GM18511 (cell line): ENCODE measurements around the gene RPS6KA3.
"Not testable (repeated sequence)": the region's sequence is repeated elsewhere in the genome, so short reads cannot be mapped to it uniquely, and the experiment has no call there.

Experiments
- ATAC-seq: cut with Tn5 transposase; IDR thresholded peaks from one replicate; pipeline ENCODE4 v1.9.1; 2021; ENCODE audit warnings: mild to moderate bottlenecking, moderate library complexity; ENCODE audit not compliant: unreplicated experiment

RPS6KA3 gene

DNA sequence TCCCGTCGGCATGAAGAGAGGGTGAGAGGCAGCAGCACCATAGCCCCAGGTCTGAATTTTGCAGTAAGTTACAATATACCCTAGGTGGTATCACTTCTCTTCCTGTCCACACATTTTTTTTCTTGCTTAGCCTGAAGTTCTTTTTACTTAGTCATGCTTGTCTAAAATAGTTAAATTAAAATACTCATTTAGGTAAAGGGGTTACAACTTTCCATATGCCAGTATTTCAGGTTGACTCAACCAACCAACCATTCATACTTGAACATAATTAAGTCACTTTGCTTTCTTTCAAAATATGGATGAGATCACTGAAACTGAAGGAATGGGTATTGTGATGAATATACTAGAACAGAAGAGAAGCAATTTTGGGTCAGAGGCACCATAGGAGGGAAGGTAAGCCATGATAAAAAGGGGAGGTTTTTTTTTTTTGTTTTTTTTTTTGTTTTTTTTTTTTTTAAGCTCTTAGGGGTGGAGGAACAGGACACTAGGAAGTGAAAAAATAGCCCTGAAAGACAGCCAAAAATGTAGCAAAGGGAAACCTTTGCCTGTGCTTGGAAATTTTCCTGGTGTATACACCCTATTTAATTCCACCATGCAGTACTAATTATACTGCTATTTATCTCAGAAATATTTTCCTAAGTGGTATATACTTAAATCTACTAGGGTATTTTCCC is 41.8 kb downstream of the RPS6KA3 start:
- ATAC-seq: peak; percentile 90

GRCh38 chrX:20221902-20222301 is 44.8 kb downstream of the RPS6KA3 start:
- ATAC-seq: no peak

DNA sequence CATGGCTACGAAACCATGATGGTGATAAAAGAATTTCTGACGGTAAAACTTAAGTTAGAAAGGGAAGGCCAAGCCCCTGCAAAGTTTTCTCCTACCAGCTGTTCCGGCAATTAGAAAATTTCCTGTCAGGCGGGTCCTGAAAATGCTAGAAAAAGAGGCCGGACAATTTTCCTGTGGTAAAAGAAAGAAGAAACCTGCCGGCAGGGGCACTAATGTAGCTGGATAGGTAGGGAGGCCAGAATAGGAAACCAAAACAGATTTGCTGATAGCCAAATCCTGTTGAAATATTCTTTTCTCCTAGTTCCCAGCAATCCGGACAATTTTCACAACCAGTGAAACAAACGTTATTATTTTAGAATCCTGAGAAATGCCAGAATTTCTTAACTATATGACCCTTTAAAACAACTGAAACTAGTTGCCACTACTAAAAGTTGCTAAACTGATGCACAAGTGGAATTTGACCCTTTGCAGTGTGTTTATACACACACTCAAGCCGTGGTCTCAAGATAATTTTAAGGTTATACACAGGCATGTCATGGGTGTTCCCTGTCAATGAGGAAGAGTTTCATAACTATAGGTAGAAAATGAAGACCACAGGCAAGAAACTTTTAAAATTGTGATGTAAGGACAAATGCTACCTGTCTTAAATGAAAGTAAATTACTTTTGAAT is 47.7 kb downstream of the RPS6KA3 start:
- ATAC-seq: no peak

DNA sequence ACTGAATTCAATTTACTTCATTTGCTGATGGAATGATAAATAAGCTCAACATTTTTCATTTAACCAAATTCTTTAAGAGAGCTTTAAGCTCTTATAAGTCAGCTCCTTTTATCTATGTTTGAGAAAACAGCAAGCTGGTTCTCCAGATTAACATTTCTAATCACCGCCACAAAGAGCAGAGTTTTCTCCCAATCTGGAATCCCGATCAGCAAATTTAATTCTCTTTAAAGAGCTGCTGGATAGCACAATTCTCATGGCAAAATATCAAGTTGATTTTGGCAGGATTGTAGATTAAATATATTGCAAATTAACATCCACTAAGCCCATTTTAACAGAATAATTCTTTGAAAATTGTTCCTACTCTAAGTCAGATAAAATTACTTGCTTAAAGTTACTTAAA is 48.8 kb downstream of the RPS6KA3 start:
- ATAC-seq: no peak

- no peak for ATAC-seq
These were observed 49.4 kb downstream of the RPS6KA3 start for GRCh38 chrX:20217271-20217670.

DNA sequence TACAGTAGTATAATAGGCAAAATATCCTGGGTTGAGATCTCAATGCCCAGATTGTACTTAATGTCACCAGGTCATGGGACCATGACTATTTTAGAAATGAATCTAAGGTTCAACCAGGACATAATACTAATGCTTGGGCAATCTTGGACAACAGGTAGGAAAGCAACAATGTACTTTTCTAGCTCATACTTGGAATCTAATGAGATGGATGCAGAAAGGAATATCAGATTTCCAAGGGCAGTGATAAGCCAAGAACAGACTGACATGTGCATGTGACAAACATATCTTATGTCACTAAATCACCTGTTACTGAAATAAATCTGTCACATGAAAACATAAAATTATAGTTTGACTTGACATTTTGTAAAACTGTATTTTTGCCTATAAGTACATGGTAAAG is 51.1 kb downstream of the RPS6KA3 start:
- ATAC-seq: no peak

GRCh38 chrX:20212486-20213089 is 54.1 kb downstream of the RPS6KA3 start:
- peak; percentile 95 for ATAC-seq

DNA sequence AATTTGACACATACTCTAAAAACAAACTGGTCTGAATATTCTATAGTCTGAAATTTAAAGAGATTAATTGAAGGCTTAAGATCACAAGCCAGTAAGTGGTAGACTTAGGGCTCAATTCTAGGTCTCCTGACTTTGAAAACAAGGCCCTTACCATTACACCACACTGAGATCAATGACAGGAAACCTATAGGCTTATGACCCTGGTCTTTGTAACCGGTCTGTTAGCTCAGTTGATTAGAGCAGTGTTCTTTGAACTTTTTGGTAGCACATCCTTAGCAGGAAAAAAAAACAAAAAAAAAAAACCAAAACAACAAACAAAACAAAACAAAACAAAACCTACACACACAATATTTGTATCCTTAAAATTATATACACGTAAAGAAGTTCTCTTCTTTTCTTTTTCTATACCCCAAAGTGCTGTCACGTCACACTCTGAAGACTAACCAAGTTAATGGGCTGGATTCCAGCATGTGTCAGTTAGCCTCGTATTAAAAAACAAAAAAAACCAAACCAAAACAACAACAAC is 55.4 kb downstream of the RPS6KA3 start:
- no peak for ATAC-seq

DNA sequence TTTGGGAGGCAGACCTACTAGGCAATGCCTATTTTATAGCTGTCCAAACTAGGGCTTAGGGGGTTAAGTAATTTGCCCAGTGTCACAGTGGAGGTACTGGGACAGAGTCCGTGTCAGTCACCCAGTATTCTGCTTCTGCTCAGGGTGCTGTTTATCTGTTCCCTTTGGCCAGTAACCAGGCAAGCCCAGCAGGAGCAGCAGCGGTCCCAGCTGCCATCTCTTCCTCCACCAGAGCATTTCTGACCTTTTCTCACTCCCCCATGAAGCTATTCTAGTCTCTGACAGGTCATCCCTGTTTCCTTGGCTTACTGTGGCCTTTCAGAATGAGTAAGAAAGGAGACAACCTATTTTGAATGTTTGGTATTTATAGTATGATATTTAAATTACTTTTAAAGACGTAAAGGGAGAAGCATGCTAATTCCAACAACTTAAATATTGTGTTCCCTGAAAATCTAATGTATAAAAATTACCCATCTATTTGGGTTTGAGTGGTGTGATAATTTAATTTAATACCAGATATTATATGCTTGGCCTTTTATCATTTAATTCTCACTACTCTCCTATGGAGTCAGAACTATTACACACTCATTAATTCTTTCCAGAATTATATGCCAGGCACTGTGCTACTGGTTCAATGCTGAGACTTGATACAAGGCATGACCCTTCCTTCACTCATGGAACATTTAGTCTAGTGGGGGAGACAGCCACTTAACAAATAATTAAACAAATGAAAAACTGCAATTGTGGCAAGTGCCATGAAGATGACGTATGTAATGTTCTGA is 60.6 kb downstream of the RPS6KA3 start:
- ATAC-seq: peak; percentile 96

DNA sequence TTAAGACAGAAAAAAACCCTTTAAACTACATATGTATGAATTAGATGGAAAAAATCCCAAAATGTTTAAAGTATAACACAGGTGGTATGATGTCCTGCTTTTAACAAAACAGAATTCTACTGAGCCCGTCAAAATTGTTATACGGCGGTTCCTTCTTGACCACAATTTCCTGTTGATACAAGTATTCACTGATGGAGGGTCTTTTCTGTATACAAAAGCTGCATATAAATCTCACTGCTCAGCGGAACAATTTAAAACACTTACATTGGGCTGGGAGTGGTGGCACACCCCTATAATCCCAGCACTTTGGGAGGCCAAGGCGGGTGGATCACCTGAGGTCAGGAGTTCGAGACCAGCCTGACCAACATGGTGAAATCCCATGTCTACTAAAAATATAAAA is 62.4 kb downstream of the RPS6KA3 start:
- ATAC-seq: no peak

- no peak for ATAC-seq
These were observed 69.0 kb downstream of the RPS6KA3 start for GRCh38 chrX:20197641-20198210.

- no peak for ATAC-seq
These were observed 77.5 kb downstream of the RPS6KA3 start for GRCh38 chrX:20189171-20189570.

GRCh38 chrX:20181598-20182329 is 84.9 kb downstream of the RPS6KA3 start:
- no peak for ATAC-seq

- no peak for ATAC-seq
These were observed 89.6 kb downstream of the RPS6KA3 start for GRCh38 chrX:20177093-20177492.

- no peak for ATAC-seq
These were observed 92.9 kb downstream of the RPS6KA3 start for GRCh38 chrX:20173856-20174255.

- ATAC-seq: no peak
These were observed 93.4 kb downstream of the RPS6KA3 start for GRCh38 chrX:20173313-20173712.

GRCh38 chrX:20171887-20172286 is 94.8 kb downstream of the RPS6KA3 start:
- no peak for ATAC-seq

- ATAC-seq: not testable (repeated sequence)
These were observed 104.2 kb downstream of the RPS6KA3 start for GRCh38 chrX:20162516-20162915.

- no peak for ATAC-seq
These were observed 106.8 kb downstream of the RPS6KA3 start for GRCh38 chrX:20159797-20160385.

DNA sequence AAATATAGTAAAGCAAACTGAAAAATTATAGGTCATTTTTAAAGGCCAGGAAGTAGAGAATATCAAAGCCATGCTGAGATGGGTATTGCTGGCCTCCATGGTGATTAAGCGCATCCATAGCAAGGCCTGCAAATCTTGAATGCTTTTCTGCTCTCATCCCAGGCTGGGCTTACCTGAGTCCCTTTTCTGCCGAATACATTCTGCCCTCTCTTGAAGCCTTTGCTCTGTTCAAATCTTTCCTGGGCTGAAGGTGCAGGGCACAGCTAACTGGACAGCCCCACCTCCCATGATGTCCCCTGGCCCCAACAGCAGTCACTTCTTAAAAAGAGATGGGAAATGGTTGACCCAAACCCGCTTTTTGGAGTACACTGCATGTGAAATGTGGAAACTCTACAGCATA is 115.0 kb downstream of the RPS6KA3 start:
- no peak for ATAC-seq
